ENCODE measurements around the gene RPS3. TPM values are rescaled to one million over a fixed set of nuclear protein-coding genes. Genes with fewer than 3 reads are reported as not detected.
A peak's percentile ranks its signal among the peaks of the same experiment; 100 is the strongest.

Gene RPS3
- total and polyA plus RNA-seq, 9 of the 15 experiments (the other 6 are each of a cell fraction or from before 2014, with no cell fraction given): 2,700 to 5,771 (median 3,679) TPM

- TF ChIP-seq EGR1 (conservative IDR thresholded peaks at IDR 0.05) (no peak), PML (IDR thresholded peaks at IDR 0.05; ENCODE audit: low read length) (peak; percentile 67; the same call in 1 of the 2 replicates), ETV5 (CRISPR knock-in tag; IDR thresholded peaks at IDR 0.05; ENCODE audit: low read depth) (no peak), SOX6 (IDR thresholded peaks at IDR 0.05) (peak; percentile 58; the same call in 1 of the 2 replicates), USF1 (CRISPR knock-in tag; IDR thresholded peaks at IDR 0.05) (0 out of 2 replicates have a peak, but pooled peaks have one; percentile 2), GATA2 (CRISPR knock-in tag; IDR thresholded peaks at IDR 0.05) (peak; percentile 62; the same call in 1 of the 2 replicates), MTF1 (CRISPR knock-in tag; IDR thresholded peaks at IDR 0.05; ENCODE audit: borderline replicate concordance) (no peak), SMARCA4 (IDR thresholded peaks at IDR 0.05) (peak; percentile 74), MYC (IDR thresholded peaks at IDR 0.05; ENCODE audit: low read depth, low read length) (peak; percentile 40; the same call in 1 of the 2 replicates), MYC (CRISPR knock-in tag; IDR thresholded peaks at IDR 0.05; ENCODE audit: borderline replicate concordance, low read depth) (no peak)
Measured at GRCh38 chr11:75421035-75421602, 21.8 kb downstream of the RPS3 start (continued).

GRCh38 chr11:75421902-75422247 is 22.6 kb downstream of the RPS3 start:
- Histone ChIP-seq H3K79me2 (ENCODE audit: control insufficient read depth, insufficient read depth, low read length) (no peaks in the 10 kb centered on the region), H3K27ac (ENCODE audit: extremely low read depth, low read depth, low read length) (no peak overlapping the region), H3K36me3 (ENCODE audit: control insufficient read depth, insufficient read depth, low read length) (0 out of 3 replicates have a peak, but pooled peaks cover 7% of the 10 kb centered on the region), H3K4me2 (ENCODE audit: insufficient read depth, low read length) (no peak overlapping the region; the same call in 1 of the 2 replicates), H3K9ac (ENCODE audit: insufficient read depth in 1 of 2, low read depth in 2 of 2, low read length in 2 of 2) (no peak overlapping the region), H3K4me1 (replicated peaks in 1 of 2; ENCODE audit: control insufficient read depth in 2 of 2, insufficient read depth in 2 of 2, low read length in 2 of 2) (peaks cover 28 to 36% of the 10 kb centered on the region in 2 experiments; a peak in 4 of 5 replicates), H3K9me1 (ENCODE audit: control insufficient read depth, insufficient read depth, low read length) (peaks cover 5% of the 10 kb centered on the region), H3K9me3 (replicated peaks; ENCODE audit: control insufficient read depth, insufficient read depth, low read depth, low read length) (no peaks in the 10 kb centered on the region), H3K27me3 (ENCODE audit: control insufficient read depth in 2 of 2, insufficient read depth in 2 of 2, low read length in 2 of 2) (no peaks in the 10 kb centered on the region), H2AFZ (ENCODE audit: low read depth, low read length) (no peak overlapping the region), H3K4me3 (no peak overlapping the region), H4K20me1 (replicated peaks; ENCODE audit: control insufficient read depth, insufficient read depth, low read length) (0 out of 2 replicates have a peak, but pooled peaks cover 10% of the 10 kb centered on the region)
- in situ Hi-C loops (cut with MboI) (no loop called here), intact Hi-C loops (cut with micrococcal nuclease) (no loop called here)
- POLR2A ChIA-PET: interaction anchor here (0.7 to 5.0 kb wide), 9 partner anchors 10 to 112 kb away, joined by 3 to 52 read pairs (median 7); partner anchors contain the start of gene RPS3
- CTCF ChIA-PET (ENCODE audit: low intra/inter-chr PET ratio): no interaction called here
- WGBS (ENCODE audit: insufficient coverage, low coverage, missing lambda C conversion rate): 64% methylated on average over 2 of the region's 2 CpGs
- no peak for DNase-seq (ENCODE audit: extremely low read depth in 1 of 4, low spot score in 3 of 4)
- BruUV-seq (replicated peaks): no TSS peak
- ATAC-seq: no peak
- FAIRE-seq: no peak
- TF ChIP-seq ZNF354B (CRISPR knock-in tag; IDR thresholded peaks at IDR 0.05) (no peak), OTX1 (CRISPR knock-in tag; IDR thresholded peaks at IDR 0.05) (no peak), GABPB2 (CRISPR knock-in tag; conservative IDR thresholded peaks at IDR 0.05) (no peak), ZNF717 (CRISPR knock-in tag; IDR thresholded peaks at IDR 0.05) (no peak), ZNF445 (CRISPR knock-in tag; IDR thresholded peaks at IDR 0.05; ENCODE audit: low read depth) (no peak), CAMTA2 (CRISPR knock-in tag; conservative IDR thresholded peaks at IDR 0.05) (no peak), AFF4 (CRISPR knock-in tag; IDR thresholded peaks at IDR 0.05) (no peak), NFIC (IDR thresholded peaks at IDR 0.05) (no peak), MEF2A (IDR thresholded peaks at IDR 0.05; ENCODE audit: control insufficient read depth, low read depth, low read length) (no peak), SETDB1 (IDR thresholded peaks at IDR 0.05; ENCODE audit: low read length) (no peak), PTTG1 (tag; IDR thresholded peaks at IDR 0.05; ENCODE audit: low read depth) (no peak)

Measured in K562 (cell line).